NCI-H1417 treated with DMSO at 0.1 percent for 48 hours (cell line): ENCODE results near the gene VPS11.
A peak's percentile ranks its signal among the peaks of the same experiment; 100 is the strongest.

ENCODE experiments used
- DNase-seq: peaks from one replicate; lab custom pipeline; 2025; lab: John Stamatoyannopoulos, UW

Gene VPS11

GRCh38 chr11:119121008-119121810 is 53.6 kb downstream of the VPS11 start, which contains the start of gene HINFP:
Gene HINFP (plus strand): TSS chr11:119121580. CDS start chr11:119126945, 5,365 bp downstream.
- DNase-seq, result peak; percentile 94

DNA sequence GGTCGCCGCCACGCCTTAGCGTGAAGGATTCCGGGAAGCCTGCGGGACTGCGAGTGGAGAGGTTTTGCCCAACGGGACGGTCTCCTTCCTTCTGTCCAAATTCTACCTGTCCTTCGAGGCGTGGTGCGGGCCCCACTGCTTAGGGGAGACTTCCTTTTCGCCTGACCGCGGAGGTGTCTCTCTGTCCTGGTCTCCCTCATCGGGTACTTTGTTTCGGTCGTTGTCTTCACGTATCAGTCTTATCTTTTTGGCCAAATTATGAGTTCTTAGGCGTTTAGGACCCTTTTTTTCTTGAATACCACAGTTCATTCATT is 54.1 kb downstream of the VPS11 start:
- no peak for DNase-seq

DNA sequence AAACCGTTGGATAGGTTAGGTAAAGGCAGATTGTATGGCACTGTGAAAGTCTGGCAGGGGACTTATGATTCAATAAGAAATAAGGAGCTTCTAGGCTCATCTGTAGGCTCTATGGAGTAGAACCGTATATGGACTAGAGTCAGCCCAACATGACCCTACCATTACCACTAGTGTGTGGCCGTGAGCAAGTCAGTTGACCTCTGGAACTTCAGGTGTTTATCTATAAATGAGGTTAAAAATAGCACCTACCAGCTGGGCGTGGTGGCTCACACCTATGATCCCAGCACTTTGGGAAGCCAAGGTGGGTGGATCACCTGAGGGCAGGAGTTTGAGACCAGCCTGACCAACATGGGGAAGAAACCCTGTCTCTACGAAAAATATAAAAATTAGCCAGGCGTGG is 58.2 kb downstream of the VPS11 start:
- no peak for DNase-seq

GRCh38 chr11:119126675-119127268 is 59.2 kb downstream of the VPS11 start:
- DNase-seq, result no peak

- no peak for DNase-seq
Observed at GRCh38 chr11:119130662-119131061, 63.0 kb downstream of the VPS11 start.
